GM19193 (cell line): ENCODE data around the gene FBXO42.

Experiments used
- POLR2A ChIP-seq: IDR thresholded peaks from 4 replicates; pipeline ENCODE4 v1.6.1; 2011; ENCODE audit not compliant: insufficient read depth, insufficient read length; ENCODE audit errors: extremely low read depth

Gene FBXO42

DNA sequence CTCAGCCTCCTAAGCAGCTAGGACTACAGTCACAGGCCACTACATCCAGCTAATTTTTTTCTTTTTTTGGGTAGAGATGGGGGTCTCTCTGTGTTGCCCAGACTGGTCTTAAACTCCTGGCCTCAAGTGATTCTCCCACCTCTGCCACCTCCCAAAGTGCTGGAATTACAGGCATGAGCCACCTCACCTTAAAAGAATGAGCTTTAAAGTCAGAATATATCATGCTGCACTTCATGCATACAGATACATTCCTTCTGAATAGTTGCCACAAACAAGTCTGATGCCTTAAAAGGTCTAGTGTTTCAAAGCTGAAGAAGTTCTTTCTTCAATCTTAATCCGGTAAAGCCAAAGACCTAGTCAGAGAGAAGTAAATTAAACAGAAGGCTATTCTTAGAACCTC, 91.5 kb downstream of the FBXO42 start:
- no peak for TF ChIP-seq POLR2A

DNA sequence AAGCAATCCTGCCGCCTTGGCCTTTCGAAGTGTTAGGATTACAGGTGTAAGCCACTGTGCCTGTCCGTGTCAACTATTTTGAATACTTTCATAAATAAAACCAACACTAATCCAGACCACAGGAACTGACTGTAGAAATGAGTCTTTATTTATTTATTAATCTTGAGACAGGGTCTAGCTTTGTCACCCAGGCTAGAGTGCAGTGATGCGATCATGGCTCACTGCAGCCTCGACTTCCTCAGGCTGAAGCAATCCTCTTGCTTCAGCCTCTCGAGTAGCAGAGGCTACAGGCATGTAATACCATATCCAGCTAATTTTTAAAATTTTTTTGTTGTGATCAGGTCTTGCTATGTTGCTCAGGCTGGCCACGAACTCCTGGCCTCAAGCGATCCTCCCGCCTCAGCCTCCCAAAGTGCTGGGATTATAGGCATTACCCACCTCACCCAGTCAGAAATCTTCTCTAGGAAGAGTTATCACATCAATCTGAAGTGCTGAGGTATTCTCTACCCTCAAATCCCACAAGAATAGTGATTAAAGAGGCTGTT, 93.6 kb downstream of the FBXO42 start:
- TF ChIP-seq POLR2A = no peak

GRCh38 chr1:16257968-16258367, 94.3 kb downstream of the FBXO42 start:
- TF ChIP-seq POLR2A = no peak

GRCh38 chr1:16256478-16256877, 95.8 kb downstream of the FBXO42 start:
- TF ChIP-seq POLR2A = no peak

- TF ChIP-seq POLR2A = no peak
Measured at GRCh38 chr1:16254263-16254928, 97.9 kb downstream of the FBXO42 start.

GRCh38 chr1:16253332-16253922, 98.9 kb downstream of the FBXO42 start:
- no peak for TF ChIP-seq POLR2A

GRCh38 chr1:16252912-16253311, 99.4 kb downstream of the FBXO42 start:
- TF ChIP-seq POLR2A = no peak

- no peak for TF ChIP-seq POLR2A
Measured at GRCh38 chr1:16251381-16251780, 100.9 kb downstream of the FBXO42 start.

- no peak for TF ChIP-seq POLR2A
Measured at GRCh38 chr1:16250524-16251251, 101.6 kb downstream of the FBXO42 start.

DNA sequence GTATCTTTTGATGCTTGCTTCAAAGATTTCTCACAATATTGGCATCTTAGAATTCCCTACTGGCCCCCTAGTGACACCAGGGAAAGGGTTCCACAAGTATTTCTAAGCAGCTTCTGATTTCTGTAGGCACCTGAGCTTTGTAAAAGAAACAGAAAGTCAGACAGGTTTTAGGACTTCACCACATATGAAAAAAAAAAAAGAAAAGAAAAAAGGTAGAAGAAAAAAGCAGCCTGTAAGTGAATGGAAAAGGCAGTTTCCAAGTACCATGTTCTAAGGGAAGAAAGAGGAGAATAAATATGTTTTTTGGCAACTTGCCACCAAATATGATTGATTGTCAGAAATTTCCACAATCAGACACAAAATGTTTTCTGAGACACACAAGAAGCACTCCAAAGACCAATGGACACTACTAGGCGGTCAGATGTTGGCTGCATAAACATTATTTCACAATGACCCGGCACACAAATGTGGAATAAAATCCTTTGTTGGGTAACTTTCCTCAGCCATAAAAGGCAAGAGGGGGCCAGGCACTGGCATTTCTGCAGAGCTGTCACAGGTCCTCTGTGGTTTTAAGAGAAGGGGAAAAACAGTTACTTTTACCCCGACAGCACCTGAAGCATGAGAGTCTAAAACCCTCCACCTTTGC, 102.6 kb downstream of the FBXO42 start:
- no peak for TF ChIP-seq POLR2A

DNA sequence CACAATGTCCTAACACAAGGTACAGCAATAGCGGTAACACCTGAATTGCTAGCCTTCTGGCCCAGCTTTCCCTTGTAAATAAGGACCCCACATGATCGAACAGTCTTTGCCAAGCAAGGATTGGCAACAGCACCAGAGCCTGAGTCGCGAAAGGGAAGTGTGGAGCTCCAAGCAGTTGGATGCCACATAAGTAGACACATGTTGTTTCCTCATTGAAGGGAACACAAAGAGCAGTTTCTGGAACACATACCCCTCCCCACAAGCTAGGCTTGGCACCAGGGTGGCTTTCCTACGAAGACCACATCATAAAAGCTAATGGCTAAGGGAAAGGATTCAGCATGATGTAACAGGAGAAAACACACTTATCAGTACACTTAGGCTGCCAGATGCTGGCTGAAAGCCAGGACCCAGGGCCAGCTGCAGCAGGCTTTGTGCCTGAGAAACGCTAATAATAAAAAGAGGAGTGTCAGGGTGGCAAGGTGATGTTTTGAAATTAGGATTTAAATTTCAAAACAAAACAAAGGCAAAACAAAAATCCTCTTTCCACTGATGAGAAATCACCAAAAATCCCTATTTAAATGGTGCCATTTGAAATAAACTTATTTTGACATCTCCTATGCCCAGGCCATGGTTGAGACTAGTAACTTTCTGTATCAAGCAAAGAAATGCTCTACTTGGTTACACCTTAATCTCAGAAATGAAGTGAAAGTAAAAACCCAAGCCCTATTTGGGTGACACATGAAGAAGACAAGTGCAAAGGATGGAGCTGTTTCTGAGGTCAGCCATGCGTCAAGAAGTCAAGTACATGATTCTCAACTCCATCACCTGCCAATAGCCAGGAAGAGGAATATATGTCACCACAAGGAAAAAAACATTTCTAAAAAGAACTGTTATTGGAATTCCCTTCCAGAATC, 103.4 kb downstream of the FBXO42 start:
- TF ChIP-seq POLR2A = no peak

DNA sequence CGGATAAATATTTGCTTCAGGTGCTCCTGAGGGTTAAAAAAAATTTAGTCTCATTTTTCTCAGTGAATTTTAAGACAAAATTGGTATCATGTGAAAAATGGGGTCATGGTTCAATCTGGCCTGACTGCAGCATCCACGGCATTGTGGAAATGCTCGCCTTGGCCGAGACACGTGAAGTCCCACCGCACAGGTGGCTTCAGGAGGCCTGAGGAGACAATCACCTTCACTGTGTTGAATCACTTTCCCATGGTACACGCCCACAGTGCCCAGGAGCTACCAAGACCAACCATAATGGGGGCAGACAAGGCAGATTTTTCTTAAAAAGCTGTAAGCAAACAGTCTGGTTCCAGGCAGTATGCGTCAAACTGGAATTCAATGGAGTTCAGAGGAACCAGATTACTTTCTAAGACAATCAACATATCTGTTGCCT, 104.3 kb downstream of the FBXO42 start:
- TF ChIP-seq POLR2A = no peak

DNA sequence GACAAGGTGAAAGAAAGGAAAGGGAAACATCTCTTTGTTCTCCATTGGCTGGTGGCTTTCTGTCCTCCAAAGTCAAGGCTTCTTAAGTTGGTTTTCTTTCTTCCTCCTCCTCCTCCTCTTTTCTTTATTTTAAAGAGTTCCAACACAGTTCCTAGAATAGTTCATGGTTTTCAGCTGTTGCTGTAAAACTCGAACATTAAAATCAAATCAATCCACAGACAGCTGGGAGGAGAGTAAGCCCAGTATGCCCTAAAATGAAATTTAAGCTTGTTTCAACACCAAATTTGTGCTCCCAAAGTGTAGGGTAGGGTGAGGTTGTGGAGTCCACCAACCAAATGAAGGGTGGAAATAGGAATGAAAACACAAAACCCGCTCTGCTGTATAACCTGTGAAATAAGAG, 104.8 kb downstream of the FBXO42 start:
- no peak for TF ChIP-seq POLR2A

- no peak for TF ChIP-seq POLR2A
Measured at GRCh38 chr1:16246961-16247360, 105.3 kb downstream of the FBXO42 start.

DNA sequence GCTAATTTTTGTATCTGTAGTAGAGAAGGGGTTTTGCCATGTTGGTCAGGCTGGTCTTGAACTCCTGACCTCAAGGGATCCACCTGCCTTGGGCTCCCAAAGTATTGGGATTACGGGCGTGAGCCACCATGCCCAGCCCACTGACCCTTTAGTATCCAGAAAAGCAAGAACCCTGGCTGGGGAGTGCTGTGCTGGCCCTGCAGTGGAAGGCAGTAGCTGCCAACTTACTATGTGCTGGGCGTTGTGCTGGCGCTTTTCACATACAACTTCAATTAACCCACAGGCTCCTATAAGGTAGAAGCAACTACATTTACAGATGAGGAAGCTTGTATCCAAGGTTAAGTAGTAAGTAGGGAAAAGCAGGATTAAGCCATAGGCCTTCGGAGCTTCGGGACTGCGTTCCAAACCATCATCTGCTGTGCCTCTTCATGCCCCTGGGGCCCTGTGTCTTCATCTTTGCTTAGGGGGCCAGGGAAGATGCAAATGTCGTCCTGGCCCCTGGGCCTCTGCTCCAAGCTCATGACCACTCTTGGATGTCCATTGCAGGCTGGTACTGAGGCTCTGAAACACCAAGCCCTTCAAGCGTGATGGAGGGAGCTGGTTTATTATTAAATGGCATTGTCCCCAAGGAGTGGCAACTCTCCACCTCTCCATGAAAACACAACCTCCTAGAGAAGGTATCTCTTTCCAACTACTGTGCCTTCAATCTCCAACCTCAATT, 106.6 kb downstream of the FBXO42 start:
- no peak for TF ChIP-seq POLR2A
